NCI-H526 treated with DMSO at 0.1 percent for 48 hours (cell line): ENCODE results near the gene KIF23.
A peak's percentile ranks its signal among the peaks of the same experiment; 100 is the strongest.

Source experiments
- DNase-seq: peaks from one replicate; lab custom pipeline; 2025; lab: John Stamatoyannopoulos, UW

The KIF23 gene

GRCh38 chr15:69465253-69465652, 51.1 kb downstream of the KIF23 start:
- no peak for DNase-seq

DNA sequence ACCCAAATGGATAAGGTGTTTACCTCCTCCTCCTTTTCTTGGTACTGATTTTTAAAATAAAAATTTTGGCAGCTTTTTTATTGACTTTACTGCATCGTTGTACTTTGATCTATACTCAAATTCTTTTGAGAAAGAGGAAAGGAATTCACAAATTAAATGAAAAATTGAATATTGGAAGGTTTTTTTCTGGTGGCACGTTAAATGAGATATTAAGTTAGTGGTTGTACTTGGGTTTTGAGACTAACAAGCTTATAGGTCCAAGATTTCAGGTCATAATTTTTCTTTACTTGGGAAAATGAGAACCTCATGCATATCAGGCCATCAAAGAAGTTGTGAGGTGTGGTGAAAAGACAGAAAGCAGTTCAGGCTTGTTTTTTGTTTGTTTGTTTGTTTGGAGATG, 52.6 kb downstream of the KIF23 start:
- DNase-seq, result no peak

DNA sequence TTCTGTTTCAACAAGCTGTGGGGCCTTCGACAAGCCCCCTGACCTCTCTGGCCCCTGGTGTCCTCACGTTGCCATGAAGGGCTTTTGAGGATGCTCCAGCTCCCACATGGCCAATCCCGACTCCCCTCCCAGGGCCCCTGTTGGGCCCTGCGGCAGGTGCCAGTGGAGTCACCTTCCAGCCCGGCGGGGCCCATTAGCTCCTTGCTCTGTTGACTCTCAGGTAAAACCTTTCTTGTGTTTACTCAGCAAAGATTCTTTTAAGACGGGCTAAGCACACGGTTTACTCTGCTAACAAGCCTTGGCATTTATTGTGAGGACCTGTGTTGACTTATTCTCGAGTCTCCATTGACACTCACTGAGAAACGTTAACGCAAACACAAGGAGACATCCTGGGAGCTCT, 53.5 kb downstream of the KIF23 start:
- DNase-seq, result no peak

DNA sequence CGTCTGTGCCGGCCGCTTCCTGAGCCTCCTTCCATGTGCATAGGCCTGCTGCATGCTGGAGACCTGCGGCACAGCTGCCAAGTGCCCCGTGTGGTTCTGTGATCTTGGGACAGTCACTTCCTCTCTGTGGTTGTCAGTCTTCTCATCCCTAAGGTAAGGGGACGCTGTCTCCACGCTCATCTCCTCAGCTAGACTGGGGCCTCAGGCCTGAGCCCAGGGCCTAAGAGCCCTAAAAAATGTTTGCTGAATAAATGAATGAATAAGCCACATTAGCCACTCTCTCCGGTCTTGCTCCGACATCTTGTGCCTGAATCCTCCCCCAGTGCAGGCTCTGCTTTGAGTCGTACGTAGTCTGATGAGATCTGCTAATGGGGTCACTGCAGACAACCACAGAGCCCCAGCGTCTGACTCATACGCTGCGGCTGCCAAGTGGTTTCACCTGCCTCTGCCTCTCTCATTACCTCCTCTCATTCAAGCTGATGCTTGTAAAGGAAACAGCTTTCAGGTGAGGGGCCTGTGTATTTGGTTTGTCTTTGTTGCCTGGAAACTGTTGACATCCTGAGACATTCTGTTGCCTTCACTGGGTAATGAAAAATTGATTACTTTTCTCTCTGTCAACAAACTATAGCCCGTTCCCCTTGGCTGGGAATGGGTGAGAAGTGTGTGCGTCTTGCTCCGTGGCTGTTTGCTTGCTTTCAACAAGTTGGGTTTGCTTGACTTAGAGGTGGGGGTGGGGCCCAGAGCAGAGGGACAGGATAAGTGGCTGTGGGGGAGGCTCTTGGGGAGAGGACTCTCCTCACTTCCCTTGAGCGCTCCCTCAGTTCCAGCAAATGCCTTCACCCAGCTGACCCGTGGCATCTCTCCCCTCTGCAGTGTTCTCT, 54.3 kb downstream of the KIF23 start:
- peak; percentile 13 for DNase-seq

- DNase-seq, result no peak
Measured at GRCh38 chr15:69469467-69470201, 55.5 kb downstream of the KIF23 start.

DNA sequence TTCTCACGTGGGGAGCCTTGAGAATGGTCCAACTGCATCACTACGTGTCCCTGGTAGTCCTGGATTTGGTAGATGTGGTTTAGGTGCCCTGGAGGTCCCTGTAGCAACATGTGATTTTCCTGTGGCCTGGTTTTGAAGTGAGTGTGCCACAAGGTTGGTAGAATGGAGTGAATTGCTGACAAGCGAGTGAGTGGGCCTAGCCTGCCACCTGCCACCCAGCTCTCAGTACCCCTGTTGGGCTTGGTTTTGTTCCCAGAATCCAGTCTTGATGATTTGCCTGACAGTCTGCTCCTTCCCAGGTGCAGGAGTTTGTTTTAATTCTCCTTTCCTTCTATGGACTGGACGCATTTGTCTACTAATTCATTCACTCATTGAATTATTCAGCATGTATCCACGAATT, 57.9 kb downstream of the KIF23 start:
- DNase-seq, result no peak

- DNase-seq, result no peak
Measured at GRCh38 chr15:69472562-69472961, 58.4 kb downstream of the KIF23 start.

DNA sequence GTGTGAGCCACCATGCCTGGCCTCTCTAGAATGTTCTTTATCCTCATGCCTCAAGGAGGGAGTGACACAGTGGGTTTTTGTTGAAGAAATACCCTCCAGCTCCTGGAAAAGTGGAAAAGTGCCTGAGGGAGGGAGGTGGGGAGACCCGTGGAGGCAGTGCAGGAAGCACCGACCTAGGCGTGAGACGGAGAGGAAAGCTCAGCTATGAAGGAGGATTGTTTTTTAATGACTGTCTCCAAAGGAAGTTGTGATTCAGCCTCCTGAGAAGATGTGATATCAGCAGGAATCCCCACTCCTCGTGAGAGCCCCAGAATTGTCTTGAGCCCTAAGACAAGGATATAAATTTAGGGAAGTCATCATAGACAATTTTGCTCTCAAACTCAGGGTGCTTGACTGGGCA, 60.1 kb downstream of the KIF23 start:
- no peak for DNase-seq

GRCh38 chr15:69474846-69475455, 60.8 kb downstream of the KIF23 start:
- no peak for DNase-seq

- DNase-seq, result peak; percentile 18
Measured at GRCh38 chr15:69475769-69476358, 61.7 kb downstream of the KIF23 start.

- no peak for DNase-seq
Measured at GRCh38 chr15:69476704-69477473, 62.7 kb downstream of the KIF23 start.

DNA sequence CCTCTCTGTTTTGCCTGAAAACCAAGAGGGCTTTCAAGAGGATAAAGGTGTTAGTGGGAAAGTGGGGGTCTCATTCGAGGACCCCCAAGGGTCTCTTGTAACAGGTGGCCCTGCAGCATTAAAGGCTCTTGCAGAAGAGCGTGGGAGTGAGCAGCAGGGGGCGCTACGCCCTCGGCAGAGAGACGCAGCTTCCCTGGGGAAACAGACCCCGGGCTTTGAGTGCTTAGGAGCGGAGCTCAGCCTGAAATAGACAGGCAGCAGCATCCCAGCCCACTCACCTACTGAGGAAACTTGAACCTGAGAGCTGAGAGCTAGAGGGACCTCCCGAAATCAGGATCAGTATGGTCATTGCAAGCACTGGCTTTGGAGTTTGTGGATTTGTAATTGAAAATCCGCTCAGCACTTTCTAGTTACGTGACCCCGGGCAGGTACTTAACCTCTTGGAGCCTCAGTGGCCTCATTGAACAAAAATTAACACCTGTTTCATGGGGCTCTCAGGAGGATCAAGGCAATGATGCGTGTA, 64.2 kb downstream of the KIF23 start:
- peak; percentile 70 for DNase-seq

- DNase-seq, result no peak
Measured at GRCh38 chr15:69479081-69479480, 64.9 kb downstream of the KIF23 start.

GRCh38 chr15:69479971-69480370, 65.8 kb downstream of the KIF23 start:
- no peak for DNase-seq

- DNase-seq, result no peak
Measured at GRCh38 chr15:69480932-69481331, 66.8 kb downstream of the KIF23 start.

GRCh38 chr15:69482686-69483256, 68.6 kb downstream of the KIF23 start:
- DNase-seq, result peak; percentile 11

GRCh38 chr15:69484837-69485236, 70.7 kb downstream of the KIF23 start:
- no peak for DNase-seq

DNA sequence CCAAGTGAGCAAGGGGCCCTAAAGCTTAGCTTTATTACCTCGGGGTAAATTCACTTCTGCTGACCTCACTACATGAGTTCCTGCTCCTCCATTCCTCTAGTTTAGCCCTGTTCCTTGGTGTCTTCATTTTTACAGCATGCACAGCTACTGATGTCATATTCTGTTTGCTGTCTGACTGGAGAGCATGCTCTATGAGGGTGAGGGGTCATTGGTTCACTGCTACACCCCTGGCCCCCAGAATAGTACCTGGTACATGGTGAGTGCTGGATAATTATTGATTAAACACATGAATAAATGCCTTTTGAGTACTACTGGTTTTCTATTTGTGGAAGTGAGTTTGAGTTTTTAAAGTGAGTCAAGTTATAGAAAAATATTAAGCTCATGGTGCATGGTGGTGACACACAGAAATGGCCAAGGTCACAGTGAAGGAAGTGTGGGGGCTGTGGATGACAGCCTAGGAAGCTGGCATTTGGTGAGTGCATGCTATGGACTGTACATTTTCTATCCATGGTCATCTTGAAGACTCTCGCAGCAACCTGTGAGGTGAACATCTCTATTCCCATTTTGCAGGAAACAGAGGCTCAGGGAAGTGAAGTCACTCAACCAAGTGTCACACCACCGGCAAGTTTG, 72.4 kb downstream of the KIF23 start:
- DNase-seq, result no peak

GRCh38 chr15:69489073-69489571, 75.0 kb downstream of the KIF23 start:
- DNase-seq, result no peak

DNA sequence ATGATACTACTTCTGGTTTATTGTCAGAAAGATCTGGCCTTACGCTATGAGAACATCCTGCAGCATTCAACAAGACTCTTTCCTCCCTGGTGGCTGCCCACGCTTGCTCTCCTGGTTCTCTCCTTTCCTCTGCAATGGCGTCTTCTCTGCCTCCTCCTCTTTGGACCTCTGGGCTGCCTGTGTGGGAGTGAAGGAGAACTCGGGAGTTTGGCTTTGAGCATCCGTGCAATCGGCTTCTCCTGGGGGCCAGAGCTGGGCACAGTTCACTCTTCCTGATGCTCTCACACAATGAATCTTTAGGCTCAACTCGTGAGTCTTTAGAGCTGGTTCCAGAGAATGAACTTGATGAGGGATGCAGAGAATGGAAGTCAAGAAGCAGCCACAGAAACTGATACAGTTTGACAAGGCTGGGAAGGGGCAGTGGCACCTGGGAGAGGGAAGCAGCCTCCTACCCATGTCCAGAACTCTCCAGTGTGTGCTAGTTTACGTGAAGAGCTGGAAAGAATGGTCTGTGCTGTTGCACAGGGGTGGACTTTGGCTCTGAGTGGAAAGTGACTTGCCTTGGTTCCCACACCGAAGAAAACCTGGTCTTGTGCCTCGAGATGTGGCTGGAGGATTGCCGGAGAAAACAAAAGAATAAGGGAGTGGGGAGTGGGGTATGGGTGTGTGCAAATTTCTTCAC, 76.3 kb downstream of the KIF23 start:
- no peak for DNase-seq
